ENCODE measurements around the gene FGGY.

The FGGY gene

DNA sequence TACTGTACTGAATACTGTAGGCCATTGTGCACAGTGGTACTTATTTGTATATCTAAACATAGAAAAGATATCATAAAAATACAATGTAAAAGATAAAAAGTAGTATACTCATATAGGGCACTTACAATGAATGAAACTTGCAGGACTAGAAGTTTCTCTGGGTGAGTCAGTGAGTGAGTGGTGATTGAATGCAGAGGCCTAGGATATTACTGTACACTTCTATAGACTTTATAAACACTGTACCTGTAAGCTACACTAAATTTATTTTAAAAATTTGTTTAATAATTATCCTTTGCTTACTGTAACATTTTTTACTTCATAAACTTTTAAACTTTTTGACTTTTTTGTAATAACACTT is 82.5 kb downstream of the FGGY start:
- ChIA-PET CTCF (no interaction called here), POLR2A (no interaction called here)
- DNase-seq: no peak
- H3K27ac ChIP-seq (ENCODE audit: insufficient read depth in 1 of 2, low read depth in 1 of 2, low read length in 2 of 2, poor library complexity in 1 of 2, severe bottlenecking in 2 of 2): no peak overlapping the region
- H3K9me3 ChIP-seq (ENCODE audit: control extremely low read depth in 1 of 5, control insufficient read depth in 4 of 5, insufficient read depth in 2 of 5, low read depth in 1 of 5, low read length in 4 of 5): no peaks in the 10 kb centered on the region
- no peak overlapping the region for H3K4me3 ChIP-seq (ENCODE audit: control insufficient read depth in 1 of 7, extremely low read depth in 1 of 7, insufficient read depth in 4 of 7, low read depth in 2 of 7, low read length in 6 of 7)
- H3K4me1 ChIP-seq (ENCODE audit: control extremely low read depth in 1 of 4, control insufficient read depth in 4 of 4, insufficient read depth in 4 of 4, low read length in 3 of 4): peaks cover 0 to 6% (median 4%) of the 10 kb centered on the region in 4 experiments
- no peaks in the 10 kb centered on the region for H3K27me3 ChIP-seq (replicated peaks in 2 of 5; ENCODE audit: control insufficient read depth in 4 of 5, insufficient read depth in 5 of 5, low read length in 4 of 5)
- H3K36me3 ChIP-seq (ENCODE audit: control insufficient read depth in 4 of 4, insufficient read depth in 4 of 4, low read length in 3 of 4): peaks cover 0 to 2% (median 0%) of the 10 kb centered on the region in 4 experiments

GRCh38 chr1:59383963-59384362 is 87.1 kb downstream of the FGGY start:
- Histone ChIP-seq H3K27me3 (replicated peaks in 2 of 5; ENCODE audit: control insufficient read depth in 4 of 5, insufficient read depth in 5 of 5, low read length in 4 of 5) (no peaks in the 10 kb centered on the region), H3K4me3 (ENCODE audit: control insufficient read depth in 1 of 7, extremely low read depth in 1 of 7, insufficient read depth in 4 of 7, low read depth in 2 of 7, low read length in 6 of 7) (no peak overlapping the region), H3K36me3 (ENCODE audit: control insufficient read depth in 4 of 4, insufficient read depth in 4 of 4, low read length in 3 of 4) (no peaks in the 10 kb centered on the region), H3K4me1 (ENCODE audit: control extremely low read depth in 1 of 4, control insufficient read depth in 4 of 4, insufficient read depth in 4 of 4, low read length in 3 of 4) (peaks cover 0 to 7% (median 6%) of the 10 kb centered on the region in 4 experiments), H3K9me3 (ENCODE audit: control extremely low read depth in 1 of 5, control insufficient read depth in 4 of 5, insufficient read depth in 2 of 5, low read depth in 1 of 5, low read length in 4 of 5) (no peaks in the 10 kb centered on the region), H3K27ac (ENCODE audit: insufficient read depth in 1 of 2, low read depth in 1 of 2, low read length in 2 of 2, poor library complexity in 1 of 2, severe bottlenecking in 2 of 2) (no peak overlapping the region)
- DNase-seq: peak in 2 of 3 donors; percentile 0 to 10
- POLR2A ChIA-PET: no interaction called here
- 95% methylated on average over 3 of the region's 3 CpGs for WGBS (ENCODE audit: insufficient coverage)
- CTCF ChIA-PET: no interaction called here

- no peaks in the 10 kb centered on the region for H3K27me3 ChIP-seq (replicated peaks in 2 of 5; ENCODE audit: control insufficient read depth in 4 of 5, insufficient read depth in 5 of 5, low read length in 4 of 5)
- no peak overlapping the region for H3K27ac ChIP-seq (ENCODE audit: insufficient read depth in 1 of 2, low read depth in 1 of 2, low read length in 2 of 2, poor library complexity in 1 of 2, severe bottlenecking in 2 of 2)
- ChIA-PET POLR2A (no interaction called here), CTCF (no interaction called here)
- H3K4me1 ChIP-seq (ENCODE audit: control extremely low read depth in 1 of 4, control insufficient read depth in 4 of 4, insufficient read depth in 4 of 4, low read length in 3 of 4): peaks cover 0 to 7% (median 6%) of the 10 kb centered on the region in 4 experiments
- DNase-seq: peak in 2 of 3 donors; percentile 14 to 33
- H3K36me3 ChIP-seq (ENCODE audit: control insufficient read depth in 4 of 4, insufficient read depth in 4 of 4, low read length in 3 of 4): no peaks in the 10 kb centered on the region
- H3K4me3 ChIP-seq (ENCODE audit: control insufficient read depth in 1 of 7, extremely low read depth in 1 of 7, insufficient read depth in 4 of 7, low read depth in 2 of 7, low read length in 6 of 7): no peak overlapping the region
- WGBS (ENCODE audit: insufficient coverage): no CpG with 5 or more reads among the region's 1 CpG
- H3K9me3 ChIP-seq (ENCODE audit: control extremely low read depth in 1 of 5, control insufficient read depth in 4 of 5, insufficient read depth in 2 of 5, low read depth in 1 of 5, low read length in 4 of 5): no peaks in the 10 kb centered on the region
Measured at GRCh38 chr1:59384443-59384842, 87.5 kb downstream of the FGGY start.

DNA sequence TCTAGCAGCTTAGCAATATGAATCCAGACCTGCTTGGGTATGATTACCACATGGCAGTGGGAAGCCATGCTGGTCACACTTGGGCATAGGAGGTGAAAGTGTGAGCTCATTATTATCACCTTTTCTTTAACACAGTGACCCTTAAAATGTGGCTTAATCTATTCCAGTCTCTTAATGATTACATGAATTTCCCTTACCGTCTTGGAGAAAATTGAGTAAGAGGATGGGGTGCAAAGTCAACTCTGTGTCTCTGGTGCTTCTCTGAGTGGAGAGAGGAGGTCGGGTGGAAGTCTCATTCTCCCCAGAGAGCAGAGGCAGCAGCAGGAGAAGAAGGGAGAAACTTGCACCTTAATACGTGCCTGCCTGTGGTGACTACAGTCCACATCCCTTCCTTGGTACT is 91.3 kb downstream of the FGGY start:
- WGBS (ENCODE audit: insufficient coverage): 100% methylated on average over 2 of the region's 3 CpGs
- Histone ChIP-seq H3K27ac (ENCODE audit: insufficient read depth in 1 of 2, low read depth in 1 of 2, low read length in 2 of 2, poor library complexity in 1 of 2, severe bottlenecking in 2 of 2) (no peak overlapping the region), H3K9me3 (ENCODE audit: control extremely low read depth in 1 of 5, control insufficient read depth in 4 of 5, insufficient read depth in 2 of 5, low read depth in 1 of 5, low read length in 4 of 5) (no peaks in the 10 kb centered on the region), H3K4me1 (ENCODE audit: control extremely low read depth in 1 of 4, control insufficient read depth in 4 of 4, insufficient read depth in 4 of 4, low read length in 3 of 4) (peaks cover 0 to 7% (median 6%) of the 10 kb centered on the region in 4 experiments), H3K36me3 (ENCODE audit: control insufficient read depth in 4 of 4, insufficient read depth in 4 of 4, low read length in 3 of 4) (no peaks in the 10 kb centered on the region), H3K27me3 (replicated peaks in 2 of 5; ENCODE audit: control insufficient read depth in 4 of 5, insufficient read depth in 5 of 5, low read length in 4 of 5) (no peaks in the 10 kb centered on the region), H3K4me3 (ENCODE audit: control insufficient read depth in 1 of 7, extremely low read depth in 1 of 7, insufficient read depth in 4 of 7, low read depth in 2 of 7, low read length in 6 of 7) (no peak overlapping the region)
- CTCF ChIA-PET: no interaction called here
- no peak for DNase-seq
- POLR2A ChIA-PET: no interaction called here

- Histone ChIP-seq H3K9me3 (ENCODE audit: control extremely low read depth in 1 of 5, control insufficient read depth in 4 of 5, insufficient read depth in 2 of 5, low read depth in 1 of 5, low read length in 4 of 5) (no peaks in the 10 kb centered on the region), H3K4me1 (ENCODE audit: control extremely low read depth in 1 of 4, control insufficient read depth in 4 of 4, insufficient read depth in 4 of 4, low read length in 3 of 4) (no peaks in the 10 kb centered on the region), H3K27me3 (replicated peaks in 2 of 5; ENCODE audit: control insufficient read depth in 4 of 5, insufficient read depth in 5 of 5, low read length in 4 of 5) (no peaks in the 10 kb centered on the region), H3K4me3 (ENCODE audit: control insufficient read depth in 1 of 7, extremely low read depth in 1 of 7, insufficient read depth in 4 of 7, low read depth in 2 of 7, low read length in 6 of 7) (no peak overlapping the region), H3K36me3 (ENCODE audit: control insufficient read depth in 4 of 4, insufficient read depth in 4 of 4, low read length in 3 of 4) (no peaks in the 10 kb centered on the region), H3K27ac (ENCODE audit: insufficient read depth in 1 of 2, low read depth in 1 of 2, low read length in 2 of 2, poor library complexity in 1 of 2, severe bottlenecking in 2 of 2) (no peak overlapping the region)
- ChIA-PET POLR2A (no interaction called here), CTCF (interaction anchor here (0.8 kb wide), 1 partner anchor 99 kb away, joined by 3 read pairs; no protein-coding TSS in a partner anchor)
- no peak for DNase-seq
Measured at GRCh38 chr1:59389847-59390246, 93.0 kb downstream of the FGGY start.

- Histone ChIP-seq H3K27me3 (replicated peaks in 2 of 5; ENCODE audit: control insufficient read depth in 4 of 5, insufficient read depth in 5 of 5, low read length in 4 of 5) (no peaks in the 10 kb centered on the region), H3K4me1 (ENCODE audit: control extremely low read depth in 1 of 4, control insufficient read depth in 4 of 4, insufficient read depth in 4 of 4, low read length in 3 of 4) (no peaks in the 10 kb centered on the region), H3K9me3 (ENCODE audit: control extremely low read depth in 1 of 5, control insufficient read depth in 4 of 5, insufficient read depth in 2 of 5, low read depth in 1 of 5, low read length in 4 of 5) (no peaks in the 10 kb centered on the region), H3K36me3 (ENCODE audit: control insufficient read depth in 4 of 4, insufficient read depth in 4 of 4, low read length in 3 of 4) (no peaks in the 10 kb centered on the region), H3K27ac (ENCODE audit: insufficient read depth in 1 of 2, low read depth in 1 of 2, low read length in 2 of 2, poor library complexity in 1 of 2, severe bottlenecking in 2 of 2) (no peak overlapping the region), H3K4me3 (ENCODE audit: control insufficient read depth in 1 of 7, extremely low read depth in 1 of 7, insufficient read depth in 4 of 7, low read depth in 2 of 7, low read length in 6 of 7) (no peak overlapping the region)
- WGBS (ENCODE audit: insufficient coverage): 100% methylated on average over 1 of the region's 3 CpGs
- ChIA-PET CTCF (interaction anchor here (0.8 kb wide), 1 partner anchor 98 kb away, joined by 3 read pairs; no protein-coding TSS in a partner anchor), POLR2A (no interaction called here)
- no peak for DNase-seq
Measured at GRCh38 chr1:59390307-59390706, 93.4 kb downstream of the FGGY start.

DNA sequence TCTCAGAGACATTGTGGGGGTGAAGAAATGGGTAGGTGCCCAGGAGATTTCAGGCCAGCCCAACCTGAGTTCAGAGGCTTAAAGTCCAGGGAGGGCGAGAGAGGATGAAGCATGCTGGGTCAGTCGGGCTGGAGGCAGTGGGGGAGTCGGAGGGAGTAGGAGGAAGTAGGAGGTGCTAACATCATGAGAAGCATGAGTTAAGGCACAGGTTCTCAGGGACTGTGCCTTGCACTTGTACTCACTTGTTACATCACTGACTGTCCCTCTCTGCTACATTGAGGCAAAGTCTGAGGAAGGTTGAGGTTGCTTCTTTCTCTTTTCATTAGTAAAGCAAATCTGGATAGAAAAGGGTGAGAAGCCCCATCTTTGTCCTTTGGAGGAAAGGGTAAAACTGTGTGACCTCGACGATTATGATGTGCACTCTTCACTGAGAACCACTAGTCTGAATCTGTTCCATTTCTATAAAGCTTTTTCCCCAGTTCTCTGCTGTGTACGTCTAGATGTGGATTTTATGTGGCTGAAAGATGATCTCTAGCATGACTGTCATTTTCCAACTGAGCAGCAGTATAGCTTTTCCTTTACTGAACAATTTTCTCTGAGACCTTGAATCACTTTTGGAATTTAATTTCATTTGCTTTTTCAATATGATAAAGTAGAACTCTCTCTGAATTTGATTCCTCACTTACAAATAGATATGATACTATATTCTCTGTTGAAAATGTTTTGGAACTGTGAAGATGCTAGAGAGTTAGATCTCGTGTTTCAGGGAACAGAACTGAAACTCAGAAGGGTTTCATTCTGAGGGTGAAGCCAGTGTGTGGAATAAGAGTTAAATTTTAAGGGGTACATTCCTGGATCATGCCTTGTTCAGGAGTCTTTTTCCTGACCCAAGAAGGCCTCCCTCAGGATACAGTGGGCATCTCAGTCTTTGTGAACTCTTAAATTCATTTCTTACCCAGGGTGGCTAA is 94.6 kb downstream of the FGGY start:
- Histone ChIP-seq H3K36me3 (ENCODE audit: control insufficient read depth in 4 of 4, insufficient read depth in 4 of 4, low read length in 3 of 4) (no peaks in the 10 kb centered on the region), H3K27me3 (replicated peaks in 2 of 5; ENCODE audit: control insufficient read depth in 4 of 5, insufficient read depth in 5 of 5, low read length in 4 of 5) (no peaks in the 10 kb centered on the region), H3K27ac (ENCODE audit: insufficient read depth in 1 of 2, low read depth in 1 of 2, low read length in 2 of 2, poor library complexity in 1 of 2, severe bottlenecking in 2 of 2) (no peak overlapping the region), H3K4me3 (ENCODE audit: control insufficient read depth in 1 of 7, extremely low read depth in 1 of 7, insufficient read depth in 4 of 7, low read depth in 2 of 7, low read length in 6 of 7) (no peak overlapping the region), H3K9me3 (ENCODE audit: control extremely low read depth in 1 of 5, control insufficient read depth in 4 of 5, insufficient read depth in 2 of 5, low read depth in 1 of 5, low read length in 4 of 5) (no peaks in the 10 kb centered on the region), H3K4me1 (ENCODE audit: control extremely low read depth in 1 of 4, control insufficient read depth in 4 of 4, insufficient read depth in 4 of 4, low read length in 3 of 4) (no peaks in the 10 kb centered on the region)
- POLR2A ChIA-PET: no interaction called here
- 100% methylated on average over 4 of the region's 7 CpGs for WGBS (ENCODE audit: insufficient coverage)
- DNase-seq: no peak
- CTCF ChIA-PET: no interaction called here
